Activated T-helper 1 cell treated with anti-CD3 and anti-CD28 coated beads, Interleukin-12 subunit alpha, Interleukin-12 subunit beta, Interleukin-2, Interleukin-4 antibody, amounts not matched to agents 30 ng/mL and 10 ng/mL and 1 ng/mL, durations not matched to agents 14 hours and 24 hours and 36 hours (primary cell): ENCODE results near the gene SALL1. TPM values are rescaled to one million over a fixed set of nuclear protein-coding genes. Genes with fewer than 3 reads are reported as not detected.

ENCODE experiments used
- DNase-seq: peaks from one replicate; pipeline ENCODE4 v3.0.0; 2021; ENCODE audit warnings: low spot score
- H3K27ac Mint-ChIP-seq: one replicate; pipeline ENCODE4 v1.8.0; 2021; ENCODE audit warnings: mild to moderate bottlenecking, mixed read lengths
- H3K27me3 Mint-ChIP-seq: one replicate; pipeline ENCODE4 v1.8.0; 2022; ENCODE audit warnings: mild to moderate bottlenecking, moderate library complexity, mixed read lengths; ENCODE audit not compliant: insufficient read depth
- H3K36me3 Mint-ChIP-seq: one replicate; pipeline ENCODE4 v1.8.0; 2021; ENCODE audit warnings: low read depth, mixed read lengths
- H3K4me1 Mint-ChIP-seq: one replicate; pipeline ENCODE4 v1.8.0; 2021; ENCODE audit warnings: low read depth, mixed read lengths
- H3K4me3 Mint-ChIP-seq: one replicate; pipeline ENCODE4 v1.8.0; 2021; ENCODE audit warnings: mild to moderate bottlenecking, moderate library complexity, mixed read lengths
- H3K9me3 Mint-ChIP-seq: one replicate; pipeline ENCODE4 v1.8.0; 2021; ENCODE audit warnings: mixed read lengths
- intact Hi-C: fragments of 100-400 bp; cut with micrococcal nuclease; formaldehyde crosslinking; loops from one replicate; pipeline ENCODE4 v1.15.1; 2024
- total RNA-seq: library from RNA; stranded (reverse); gene quantifications from 2 replicates; pipeline ENCODE4 v1.2.3, GENCODE V29; 2022

The SALL1 gene
- total RNA-seq, 1 donor from 2014 or later = not detected

- Mint-ChIP-seq H3K4me1 (no peaks in the 10 kb centered on the region), H3K36me3 (no peaks in the 10 kb centered on the region), H3K4me3 (no peak overlapping the region), H3K27ac (no peak overlapping the region), H3K27me3 (peaks cover 42% of the 10 kb centered on the region), H3K9me3 (no peaks in the 10 kb centered on the region)
- intact Hi-C loops = no loop called here
- DNase-seq = no peak
Measured at GRCh38 chr16:51111759-51112158, 39.3 kb downstream of the SALL1 start.

DNA sequence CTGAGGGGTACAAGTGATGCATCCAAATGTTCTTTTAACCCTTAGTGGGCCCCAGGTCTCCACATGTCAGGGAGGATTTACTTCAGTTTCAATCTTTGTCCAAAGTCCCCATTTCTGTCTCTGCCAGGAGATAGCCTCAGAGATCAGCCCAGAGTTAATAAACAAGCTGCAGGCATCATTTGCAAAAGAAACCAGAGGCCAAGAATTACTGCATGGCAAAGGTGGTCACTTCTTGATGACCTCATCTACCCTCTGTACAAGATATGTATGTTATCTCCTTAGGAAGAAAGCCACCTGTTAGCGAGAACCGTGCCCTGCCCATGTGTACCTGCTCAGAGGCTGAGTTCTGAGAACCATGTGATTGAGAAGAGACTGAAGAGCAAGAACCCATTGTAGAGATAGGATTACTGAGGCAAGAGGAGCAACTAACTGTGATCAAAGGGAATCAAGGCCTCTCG, 40.3 kb downstream of the SALL1 start:
- Mint-ChIP-seq H3K36me3 (no peaks in the 10 kb centered on the region), H3K27ac (no peak overlapping the region), H3K27me3 (peaks cover 42% of the 10 kb centered on the region), H3K4me1 (no peaks in the 10 kb centered on the region), H3K4me3 (no peak overlapping the region), H3K9me3 (no peaks in the 10 kb centered on the region)
- DNase-seq = no peak
- intact Hi-C loops = no loop called here

DNA sequence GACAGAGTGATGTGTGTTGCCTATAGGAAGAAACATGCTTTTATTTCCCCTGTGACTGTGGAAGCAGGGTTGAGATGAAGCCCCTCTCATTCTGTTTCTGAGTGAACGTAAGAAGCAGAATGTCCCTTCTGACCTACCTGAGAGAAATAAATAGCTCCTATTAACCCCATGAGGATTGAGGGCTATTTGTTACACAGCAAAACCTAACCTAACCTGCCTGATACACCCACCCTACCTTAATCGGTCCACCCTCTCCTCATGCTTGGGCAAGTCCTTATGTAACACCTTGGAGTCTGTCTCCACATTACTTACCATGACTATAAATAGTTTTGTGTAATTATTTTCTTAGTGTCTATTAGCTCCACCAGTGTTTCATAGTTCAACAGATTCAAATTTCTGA, 41.9 kb downstream of the SALL1 start:
- H3K27me3 Mint-ChIP-seq = peaks cover 30% of the 10 kb centered on the region
- no peaks in the 10 kb centered on the region for H3K9me3 Mint-ChIP-seq
- no peak overlapping the region for H3K4me3 Mint-ChIP-seq
- H3K36me3 Mint-ChIP-seq = no peaks in the 10 kb centered on the region
- H3K27ac Mint-ChIP-seq = no peak overlapping the region
- no peak for DNase-seq
- intact Hi-C loops = no loop called here
- no peaks in the 10 kb centered on the region for H3K4me1 Mint-ChIP-seq

DNA sequence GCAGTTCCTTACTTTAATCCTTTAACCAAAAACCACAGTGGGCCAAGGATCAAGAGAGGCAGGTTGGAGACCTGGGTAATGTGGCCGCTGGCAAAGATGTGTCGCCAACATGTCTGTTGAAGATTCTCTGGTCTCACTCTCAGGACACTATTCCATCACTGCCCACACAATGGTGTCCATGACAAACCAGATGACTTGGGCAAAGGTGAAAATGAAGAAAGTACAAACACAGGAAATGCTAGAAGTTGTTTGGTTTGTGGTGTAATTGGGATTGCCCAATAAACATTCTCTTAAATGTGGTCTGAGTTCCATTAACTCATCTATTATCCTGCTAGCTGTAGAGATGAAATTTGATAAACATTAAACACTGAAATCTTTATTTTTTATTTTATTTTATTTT, 43.3 kb downstream of the SALL1 start:
- Mint-ChIP-seq H3K36me3 (no peaks in the 10 kb centered on the region), H3K4me1 (no peaks in the 10 kb centered on the region), H3K27ac (no peak overlapping the region), H3K9me3 (no peaks in the 10 kb centered on the region), H3K27me3 (peaks cover 17% of the 10 kb centered on the region), H3K4me3 (no peak overlapping the region)
- intact Hi-C loops = no loop called here
- no peak for DNase-seq

- Mint-ChIP-seq H3K27ac (no peak overlapping the region), H3K27me3 (peaks cover 7% of the 10 kb centered on the region), H3K9me3 (no peaks in the 10 kb centered on the region), H3K4me3 (no peak overlapping the region), H3K4me1 (no peaks in the 10 kb centered on the region), H3K36me3 (no peaks in the 10 kb centered on the region)
- DNase-seq = no peak
- intact Hi-C loops = no loop called here
Measured at GRCh38 chr16:51106535-51106934, 44.5 kb downstream of the SALL1 start.

DNA sequence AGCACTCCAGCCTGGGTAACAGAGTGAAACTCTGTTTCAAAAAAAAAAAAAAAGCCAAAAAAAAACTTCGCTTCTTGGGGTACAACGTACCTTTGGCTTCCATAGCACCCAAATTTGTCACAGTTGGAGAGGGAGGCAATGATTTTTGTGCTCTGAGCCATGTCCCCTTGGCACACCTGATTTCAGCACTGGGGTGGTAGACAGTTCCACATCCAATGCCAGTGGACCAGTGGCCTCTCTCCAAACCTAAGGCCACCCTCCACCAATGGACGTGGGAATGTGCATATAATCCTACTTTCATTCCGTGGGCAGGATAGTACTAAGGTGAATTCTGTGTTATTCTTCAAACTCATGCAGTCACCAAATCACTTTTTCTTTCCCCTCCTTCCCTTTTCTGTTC, 47.5 kb downstream of the SALL1 start:
- Mint-ChIP-seq H3K4me3 (no peak overlapping the region), H3K4me1 (no peaks in the 10 kb centered on the region), H3K36me3 (no peaks in the 10 kb centered on the region), H3K27me3 (peaks cover 3% of the 10 kb centered on the region), H3K9me3 (no peaks in the 10 kb centered on the region), H3K27ac (no peak overlapping the region)
- intact Hi-C loops = no loop called here
- DNase-seq = no peak

- Mint-ChIP-seq H3K4me1 (no peaks in the 10 kb centered on the region), H3K36me3 (no peaks in the 10 kb centered on the region), H3K27ac (no peak overlapping the region), H3K4me3 (no peak overlapping the region), H3K9me3 (no peaks in the 10 kb centered on the region), H3K27me3 (peaks cover 7% of the 10 kb centered on the region)
- intact Hi-C loops = no loop called here
- DNase-seq = no peak
Measured at GRCh38 chr16:51097729-51098128, 53.3 kb downstream of the SALL1 start.

GRCh38 chr16:51095890-51096626, 55.0 kb downstream of the SALL1 start:
- H3K27me3 Mint-ChIP-seq = peaks cover 7% of the 10 kb centered on the region
- no peaks in the 10 kb centered on the region for H3K4me1 Mint-ChIP-seq
- H3K9me3 Mint-ChIP-seq = no peaks in the 10 kb centered on the region
- no peak overlapping the region for H3K4me3 Mint-ChIP-seq
- DNase-seq = no peak
- intact Hi-C loops = no loop called here
- H3K36me3 Mint-ChIP-seq = no peaks in the 10 kb centered on the region
- no peak overlapping the region for H3K27ac Mint-ChIP-seq

- H3K9me3 Mint-ChIP-seq = no peaks in the 10 kb centered on the region
- H3K4me3 Mint-ChIP-seq = no peak overlapping the region
- no peak overlapping the region for H3K27ac Mint-ChIP-seq
- DNase-seq = no peak
- no peaks in the 10 kb centered on the region for H3K36me3 Mint-ChIP-seq
- H3K27me3 Mint-ChIP-seq = peaks cover 7% of the 10 kb centered on the region
- intact Hi-C loops = no loop called here
- no peaks in the 10 kb centered on the region for H3K4me1 Mint-ChIP-seq
Measured at GRCh38 chr16:51095084-51095881, 55.8 kb downstream of the SALL1 start.

GRCh38 chr16:51093726-51094280, 57.3 kb downstream of the SALL1 start:
- H3K4me1 Mint-ChIP-seq = no peaks in the 10 kb centered on the region
- H3K27me3 Mint-ChIP-seq = peaks cover 3% of the 10 kb centered on the region
- H3K27ac Mint-ChIP-seq = no peak overlapping the region
- intact Hi-C loops = loop anchor here (2.0 kb wide), 1 partner anchor 45 kb away; no protein-coding TSS in a partner anchor
- no peak overlapping the region for H3K4me3 Mint-ChIP-seq
- H3K9me3 Mint-ChIP-seq = no peaks in the 10 kb centered on the region
- H3K36me3 Mint-ChIP-seq = no peaks in the 10 kb centered on the region
- no peak for DNase-seq
